ENCODE data around the gene ART1.

ART1 gene

GRCh38 chr11:3665336-3666022, 20.6 kb downstream of the ART1 start:
- DNase-seq (ENCODE audit: low read depth in 4 of 4, low spot score in 1 of 4) = no peak

- DNase-seq (ENCODE audit: low read depth in 4 of 4, low spot score in 1 of 4) = no peak
Observed at GRCh38 chr11:3666023-3666530, 21.1 kb downstream of the ART1 start.

- no peak for DNase-seq (ENCODE audit: low read depth in 4 of 4, low spot score in 1 of 4)
Observed at GRCh38 chr11:3667149-3668035, 22.5 kb downstream of the ART1 start.

GRCh38 chr11:3669128-3669527, 24.2 kb downstream of the ART1 start:
- DNase-seq (ENCODE audit: low read depth in 4 of 4, low spot score in 1 of 4) = no peak

GRCh38 chr11:3669742-3670183, 24.8 kb downstream of the ART1 start:
- no peak for DNase-seq (ENCODE audit: low read depth in 4 of 4, low spot score in 1 of 4)

GRCh38 chr11:3671334-3672254, 26.7 kb downstream of the ART1 start, which contains the start of gene CHRNA10:
Gene CHRNA10, minus strand, starts transcription at chr11:3671384. Its CDS starts 72 bp downstream, at chr11:3671312.
- DNase-seq (ENCODE audit: low read depth in 4 of 4, low spot score in 1 of 4) = no peak

GRCh38 chr11:3674189-3674588, 29.3 kb downstream of the ART1 start:
- no peak for DNase-seq (ENCODE audit: low read depth in 4 of 4, low spot score in 1 of 4)

GRCh38 chr11:3675971-3676370, 31.0 kb downstream of the ART1 start:
- DNase-seq (ENCODE audit: low read depth in 4 of 4, low spot score in 1 of 4) = no peak

- DNase-seq (ENCODE audit: low read depth in 4 of 4, low spot score in 1 of 4) = no peak
Observed at GRCh38 chr11:3679077-3679476, 34.1 kb downstream of the ART1 start.

- no peak for DNase-seq (ENCODE audit: low read depth in 4 of 4, low spot score in 1 of 4)
Observed at GRCh38 chr11:3683039-3683438, 38.1 kb downstream of the ART1 start.

GRCh38 chr11:3684129-3684818, 39.3 kb downstream of the ART1 start:
- no peak for DNase-seq (ENCODE audit: low read depth in 4 of 4, low spot score in 1 of 4)

- no peak for DNase-seq (ENCODE audit: low read depth in 4 of 4, low spot score in 1 of 4)
Observed at GRCh38 chr11:3684819-3685172, 39.9 kb downstream of the ART1 start.

GRCh38 chr11:3685923-3686322, 41.0 kb downstream of the ART1 start:
- no peak for DNase-seq (ENCODE audit: low read depth in 4 of 4, low spot score in 1 of 4)

GRCh38 chr11:3686751-3687150, 41.8 kb downstream of the ART1 start:
- no peak for DNase-seq (ENCODE audit: low read depth in 4 of 4, low spot score in 1 of 4)

GRCh38 chr11:3700410-3700809, 55.5 kb downstream of the ART1 start:
- no peak for DNase-seq (ENCODE audit: low read depth in 4 of 4, low spot score in 1 of 4)

GRCh38 chr11:3700910-3701309, 56.0 kb downstream of the ART1 start:
- DNase-seq (ENCODE audit: low read depth in 4 of 4, low spot score in 1 of 4) = no peak

- no peak for DNase-seq (ENCODE audit: low read depth in 4 of 4, low spot score in 1 of 4)
Observed at GRCh38 chr11:3703383-3703782, 58.5 kb downstream of the ART1 start.

GRCh38 chr11:3707176-3707575, 62.2 kb downstream of the ART1 start:
- no peak for DNase-seq (ENCODE audit: low read depth in 4 of 4, low spot score in 1 of 4)

GRCh38 chr11:3709977-3710376, 65.0 kb downstream of the ART1 start:
- no peak for DNase-seq (ENCODE audit: low read depth in 4 of 4, low spot score in 1 of 4)

GRCh38 chr11:3710485-3711259, 65.7 kb downstream of the ART1 start:
- no peak for DNase-seq (ENCODE audit: low read depth in 4 of 4, low spot score in 1 of 4)

Measured in stimulated activated CD4-positive, alpha-beta T cell treated with anti-CD3 and anti-CD28 coated beads, Interleukin-1b, Interleukin-23, amount 100 ng/mL, for 24 hours (primary cell).